K562 (cell line): ENCODE data around the gene SHFL. TPM values are rescaled to one million over a fixed set of nuclear protein-coding genes. Genes with fewer than 3 reads are reported as not detected.

Experiments used
- ATAC-seq: fragments of 200-7000 bp; cut with Tn5 transposase; 3 replicates; pipeline ENCODE4 v1.9.1; 2020; ENCODE audit warnings: moderate library complexity
- BruUV-seq: library from RNA; stranded (reverse); fragments of 400-500 nt; replicated peaks from 2 replicates; lab custom pipeline; 2021; lab: Mats Ljungman, UMichigan
- CTCF ChIA-PET: fragments of 300-600 bp; formaldehyde crosslinking; extraction: SDS; loops from one replicate; lab custom pipeline; 2021; ENCODE audit warnings: low intra/inter-chr PET ratio; lab: Yijun Ruan, JAX
- POLR2A ChIA-PET: fragments of 300-600, 350-650 bp; sonication (Branson Sonifier 250); formaldehyde crosslinking; extraction: SDS; loops from one replicate; lab custom pipeline; 2021; ENCODE audit warnings: antibody characterized with exemption, inconsistent platforms; lab: Yijun Ruan, JAX
- DNase-seq, 4 experiments: peaks; one replicate each; pipeline versions ENCODE4 v3.0.0 to v3.0.0-alpha.2; 2011 to 2018; ENCODE audit warnings: low spot score in 3 of 4, mixed read lengths in 3 of 4; ENCODE audit errors: extremely low read depth in 1 of 4
- FAIRE-seq: peaks from 2 replicates; lab custom pipeline; 2011; peaks lifted over from hg19 to GRCh38; lab: Jason Lieb, UNC
- H2AFZ ChIP-seq: 2 replicates; pipeline ENCODE4 v1.6.0; 2011; ENCODE audit warnings: low read depth, low read length, control low read depth, inconsistent platforms
- H3K27ac ChIP-seq: fragments of 200-600 bp; 3 replicates; pipeline ENCODE4 v1.8.0; 2011; ENCODE audit warnings: low read depth, mild to moderate bottlenecking, control low read depth, inconsistent platforms, low read length, moderate library complexity, mixed read lengths; ENCODE audit errors: extremely low read depth
- H3K27me3 ChIP-seq, 2 experiments: fragments of 300-600 bp in 1 of 2; 2 replicates in 1 of 2; 3 replicates in 1 of 2; pipeline versions ENCODE4 v1.6.0 to v1.8.0; 2011; ENCODE audit warnings: inconsistent platforms in 2 of 2, low read length in 2 of 2, mild to moderate bottlenecking in 1 of 2, mixed read lengths in 1 of 2, moderate library complexity in 1 of 2; ENCODE audit not compliant: control insufficient read depth in 2 of 2, insufficient read depth in 2 of 2
- H3K36me3 ChIP-seq: fragments of 300-600 bp; 3 replicates; pipeline ENCODE4 v1.8.0; 2011; ENCODE audit warnings: mild to moderate bottlenecking, low read length, inconsistent platforms; ENCODE audit not compliant: control insufficient read depth, insufficient read depth
- H3K4me1 ChIP-seq, 2 experiments: fragments of 200-600 bp in 1 of 2; replicated peaks in 1 of 2; 2 replicates in 1 of 2; 3 replicates in 1 of 2; pipeline versions ENCODE4 v1.5.1 to v1.8.0; 2011; ENCODE audit warnings: inconsistent platforms in 2 of 2, low read length in 2 of 2, mild to moderate bottlenecking in 1 of 2, mixed read lengths in 1 of 2, moderate library complexity in 1 of 2; ENCODE audit not compliant: control insufficient read depth in 2 of 2, insufficient read depth in 2 of 2
- H3K4me2 ChIP-seq: 2 replicates; pipeline ENCODE4 v1.6.1; 2011; ENCODE audit warnings: low read length, control low read depth, inconsistent platforms, mixed read lengths; ENCODE audit not compliant: insufficient read depth
- H3K4me3 ChIP-seq: fragments of 200-600 bp; sonication (generic), shearing (Covaris generic); 2 replicates; pipeline ENCODE4 v1.5.1; 2016; ENCODE audit warnings: control low read depth, inconsistent platforms
- H3K79me2 ChIP-seq: fragments of 200-600 bp; 3 replicates; pipeline ENCODE4 v1.8.0; 2011; ENCODE audit warnings: low read length, inconsistent platforms; ENCODE audit not compliant: control insufficient read depth, insufficient read depth
- H3K9ac ChIP-seq, 2 experiments: 2 replicates each; pipeline versions ENCODE4 v1.6.0 to v1.6.1; 2011; ENCODE audit warnings: low read depth in 2 of 2, low read length in 2 of 2, control low read depth in 1 of 2, inconsistent platforms in 1 of 2, mild to moderate bottlenecking in 1 of 2, mixed read lengths in 1 of 2; ENCODE audit not compliant: insufficient read depth in 1 of 2
- H3K9me1 ChIP-seq: one replicate; pipeline ENCODE4 v1.6.0; 2011; ENCODE audit warnings: inconsistent platforms, mild to moderate bottlenecking, low read length, moderate library complexity; ENCODE audit not compliant: control insufficient read depth, insufficient read depth
- H3K9me3 ChIP-seq: replicated peaks from 2 replicates; pipeline ENCODE4 v1.5.1; 2011; ENCODE audit warnings: low read depth, low read length, inconsistent platforms; ENCODE audit not compliant: control insufficient read depth, insufficient read depth
- H4K20me1 ChIP-seq: replicated peaks from 2 replicates; pipeline ENCODE4 v1.6.1; 2011; ENCODE audit warnings: low read length, inconsistent platforms, mixed read lengths; ENCODE audit not compliant: control insufficient read depth, insufficient read depth
- MAX ChIP-seq: sonication (generic); formaldehyde crosslinking; IDR thresholded peaks from 2 replicates; pipeline ENCODE4 v1.9.0; 2022; ENCODE audit warnings: mild to moderate bottlenecking, missing genetic modification reagents
- MYBL2 ChIP-seq, 2 experiments: fragments of 450-650 bp in 1 of 2; sonication (generic) in 1 of 2; formaldehyde crosslinking in 1 of 2; IDR thresholded peaks; 2 replicates each; pipeline versions ENCODE4 v1.6.1 to v1.8.1; 2017 to 2022; ENCODE audit warnings: borderline replicate concordance in 1 of 2, inconsistent platforms in 1 of 2, low read depth in 1 of 2, mild to moderate bottlenecking in 1 of 2, missing genetic modification reagents in 1 of 2, moderate library complexity in 1 of 2
- POLR2A ChIP-seq: fragments of 450-650 bp; conservative IDR thresholded peaks from 2 replicates; pipeline ENCODE4 v1.6.1; 2016
- POLR2AphosphoS5 ChIP-seq: IDR thresholded peaks from 2 replicates; pipeline ENCODE4 v1.6.1; 2011; ENCODE audit warnings: mild to moderate bottlenecking, low read depth, low read length, moderate library complexity; ENCODE audit not compliant: control insufficient read depth, insufficient read depth
- PYGO2 ChIP-seq: fragments of 450-650 bp; IDR thresholded peaks from 2 replicates; pipeline ENCODE4 v1.6.1; 2016; ENCODE audit warnings: mild to moderate bottlenecking, missing genetic modification characterization, moderate library complexity, missing compliant biosample characterization
- RBM15 ChIP-seq: fragments of 200-400 bp; formaldehyde crosslinking; IDR thresholded peaks from 2 replicates; pipeline ENCODE4 v1.6.1; 2018; ENCODE audit warnings: mild to moderate bottlenecking, low read length, moderate library complexity; ENCODE audit not compliant: insufficient read depth
- RBM22 ChIP-seq: fragments of 200-400 bp; formaldehyde crosslinking; IDR thresholded peaks from 2 replicates; pipeline ENCODE4 v1.6.1; 2018; ENCODE audit warnings: low read length, low read depth; ENCODE audit not compliant: poor library complexity, severe bottlenecking
- SNRNP70 ChIP-seq: fragments of 200-400 bp; formaldehyde crosslinking; optimal IDR thresholded peaks from 2 replicates; pipeline ENCODE3; 2017; ENCODE audit warnings: low read depth, low read length
- ZEB2 ChIP-seq: fragments of 450-650 bp; IDR thresholded peaks from 2 replicates; pipeline ENCODE4 v1.6.1; 2016
- ZNF143 ChIP-seq: sonication (generic); formaldehyde crosslinking; IDR thresholded peaks from 2 replicates; pipeline ENCODE4 v1.9.0; 2022; ENCODE audit warnings: mild to moderate bottlenecking, missing genetic modification reagents
- WGBS: fragments of 100-300 bp; shearing (Covaris generic); methylation state at CpG from one replicate; pipeline ENCODE4 v1.1.6; 2016; ENCODE audit warnings: low coverage, mixed read lengths; ENCODE audit not compliant: insufficient coverage; ENCODE audit errors: missing lambda C conversion rate; 5-methylcytosine and 5-hydroxymethylcytosine counted together
- in situ Hi-C: fragments of 300-500 bp; cut with MboI; formaldehyde crosslinking; loops from 4 replicates; pipeline ENCODE4 v1.15.0; 2018; ENCODE audit warnings: inconsistent platforms, mixed read lengths
- intact Hi-C: fragments of 100-400 bp; cut with micrococcal nuclease; formaldehyde crosslinking; loops from 2 replicates; pipeline ENCODE4 v1.14.2; 2022
- polyA plus RNA-seq, 8 experiments: library from polyadenylated mRNA; depleted of rRNA in 4 of 8; stranded (reverse) in 5 of 8; unstranded in 3 of 8; fragments of >200 nt; fragmentation: Nextera tagmentation in 2 of 8; fragmentation: Illumina TruSeq in 1 of 8; extraction: Ambion mirVana in 2 of 8; extraction: Trizol in 1 of 8; gene quantifications; 2 replicates each; pipeline versions ENCODE4 v1.2.1 to v1.2.3, GENCODE V29; 2011 to 2014; ENCODE audit warnings: inconsistent platforms in 1 of 8, missing spikeins in 1 of 8
- total RNA-seq, 7 experiments: library from RNA; depleted of rRNA in 6 of 7; stranded (reverse); fragments of >200 nt in 6 of 7; fragmentation: Illumina TruSeq in 2 of 7; extraction: Trizol in 2 of 7; gene quantifications; 2 replicates each; pipeline versions ENCODE4 v1.2.1 to v1.2.3, GENCODE V29; 2011 to 2021; ENCODE audit warnings: low replicate concordance in 1 of 7

Gene SHFL
- total and polyA plus RNA-seq, 9 of the 15 experiments (the other 6 are each of a cell fraction or from before 2014, with no cell fraction given) = 1.5 to 25.7 (median 13.0) TPM

GRCh38 chr19:10115392-10116084 lies 29.4 kb downstream of the SHFL start:
- Histone ChIP-seq H3K79me2 (peaks cover 15% of the 10 kb centered on the region), H3K27me3 (no peaks in the 10 kb centered on the region), H3K4me2 (no peak overlapping the region), H3K9me3 (no peaks in the 10 kb centered on the region), H3K4me3 (no peak overlapping the region), H3K27ac (no peak overlapping the region), H3K9me1 (no peaks in the 10 kb centered on the region), H4K20me1 (peaks cover 5% of the 10 kb centered on the region; the same call in 1 of the 2 replicates), H3K4me1 (peaks cover 3 to 90% of the 10 kb centered on the region in 2 experiments; a peak in 3 of 5 replicates), H3K9ac (no peak overlapping the region), H3K36me3 (peaks cover 55% of the 10 kb centered on the region; the same call in 2 of the 3 replicates), H2AFZ (no peak overlapping the region)
- ATAC-seq = no peak
- CTCF ChIA-PET = no interaction called here
- BruUV-seq = TSS peak; percentile 3
- POLR2A ChIA-PET = interaction anchor here (0.7 to 5.8 kb wide), 6 partner anchors 8 to 361 kb away, joined by 3 to 49 read pairs (median 4); partner anchors contain the start of gene PPAN
- FAIRE-seq = no peak
- DNase-seq = peak in 1 of 4 experiments; percentile 14
- intact Hi-C loops (no loop called here), in situ Hi-C loops (no loop called here)
- 93% methylated on average over 35 of the region's 45 CpGs for WGBS
- TF ChIP-seq POLR2AphosphoS5 (peak; percentile 16; the same call in 1 of the 2 replicates), MAX (CRISPR knock-in tag) (peak; percentile 30; the same call in 1 of the 2 replicates), POLR2A (peak; percentile 67), ZEB2 (no peak), SNRNP70 (peak; percentile 90), MYBL2 (IDR thresholded peaks at IDR 0.05; ENCODE audit: low read depth) (no peak), MYBL2 (CRISPR knock-in tag; IDR thresholded peaks at IDR 0.05; ENCODE audit: borderline replicate concordance) (no peak), RBM22 (peak; percentile 83), ZNF143 (CRISPR knock-in tag) (0 out of 2 replicates have a peak, but pooled peaks have one; percentile 31), RBM15 (0 out of 2 replicates have a peak, but pooled peaks have one; percentile 45), PYGO2 (no peak)
